GM19324 (cell line): ENCODE results near the gene NHLH2.

Experiments used
- ATAC-seq: cut with Tn5 transposase; IDR thresholded peaks from one replicate; pipeline ENCODE4 v1.9.1; 2021; ENCODE audit warnings: mild to moderate bottlenecking, moderate library complexity; ENCODE audit not compliant: unreplicated experiment, low FRiP score

The NHLH2 gene

GRCh38 chr1:115807723-115808122, 33.2 kb downstream of the NHLH2 start:
- ATAC-seq = peak; percentile 62

- ATAC-seq = no peak
These were observed 35.3 kb downstream of the NHLH2 start for GRCh38 chr1:115805597-115805996.

- ATAC-seq = no peak
These were observed 38.5 kb downstream of the NHLH2 start for GRCh38 chr1:115802416-115802815.

GRCh38 chr1:115797486-115797885, 43.4 kb downstream of the NHLH2 start:
- ATAC-seq = no peak

GRCh38 chr1:115796897-115797296, 44.0 kb downstream of the NHLH2 start:
- no peak for ATAC-seq

GRCh38 chr1:115796036-115796435, 44.9 kb downstream of the NHLH2 start:
- ATAC-seq = no peak

GRCh38 chr1:115794976-115795639, 45.8 kb downstream of the NHLH2 start:
- ATAC-seq = no peak

GRCh38 chr1:115793162-115793561, 47.8 kb downstream of the NHLH2 start:
- ATAC-seq = no peak

- no peak for ATAC-seq
These were observed 49.1 kb downstream of the NHLH2 start for GRCh38 chr1:115791816-115792215.

- ATAC-seq = no peak
These were observed 50.1 kb downstream of the NHLH2 start for GRCh38 chr1:115790846-115791245.

- no peak for ATAC-seq
These were observed 50.6 kb downstream of the NHLH2 start for GRCh38 chr1:115790356-115790755.
